Activated CD4-positive, alpha-beta T cell treated with anti-CD3 and anti-CD28 coated beads, Interleukin-2, amount 10 ng/mL, durations not matched to agents 24 days and 14 days (primary cell): ENCODE results near the gene ADPRH. TPM values are rescaled to one million over a fixed set of nuclear protein-coding genes. Genes with fewer than 3 reads are reported as not detected.
"Not testable (repeated sequence)": the region's sequence is repeated elsewhere in the genome, so short reads cannot be mapped to it uniquely, and the experiment has no call there.

Experiments
- DNase-seq: peaks from one replicate; pipeline ENCODE4 v3.0.0; 2022
- H3K27ac Mint-ChIP-seq: one replicate; pipeline ENCODE4 v1.8.0; 2022; ENCODE audit warnings: mild to moderate bottlenecking, mixed read lengths
- H3K27me3 Mint-ChIP-seq: one replicate; pipeline ENCODE4 v1.8.0; 2022; ENCODE audit warnings: mixed read lengths
- H3K36me3 Mint-ChIP-seq: one replicate; pipeline ENCODE4 v1.8.0; 2022; ENCODE audit warnings: low read depth, mild to moderate bottlenecking, mixed read lengths
- H3K4me1 Mint-ChIP-seq: one replicate; pipeline ENCODE4 v1.8.0; 2021; ENCODE audit warnings: mixed read lengths
- H3K4me3 Mint-ChIP-seq: one replicate; pipeline ENCODE4 v1.8.0; 2022; ENCODE audit warnings: mild to moderate bottlenecking, moderate library complexity, mixed read lengths
- H3K9me3 Mint-ChIP-seq: one replicate; pipeline ENCODE4 v1.8.0; 2021; ENCODE audit warnings: mixed read lengths
- intact Hi-C: fragments of 100-400 bp; cut with micrococcal nuclease; formaldehyde crosslinking; loops from one replicate; pipeline ENCODE4 v1.15.1; 2023
- total RNA-seq: library from RNA; stranded (reverse); gene quantifications from 2 replicates; pipeline ENCODE4 v1.2.3, GENCODE V29; 2022

Gene ADPRH
- total RNA-seq, 1 donor from 2014 or later = 4.2 TPM

DNA sequence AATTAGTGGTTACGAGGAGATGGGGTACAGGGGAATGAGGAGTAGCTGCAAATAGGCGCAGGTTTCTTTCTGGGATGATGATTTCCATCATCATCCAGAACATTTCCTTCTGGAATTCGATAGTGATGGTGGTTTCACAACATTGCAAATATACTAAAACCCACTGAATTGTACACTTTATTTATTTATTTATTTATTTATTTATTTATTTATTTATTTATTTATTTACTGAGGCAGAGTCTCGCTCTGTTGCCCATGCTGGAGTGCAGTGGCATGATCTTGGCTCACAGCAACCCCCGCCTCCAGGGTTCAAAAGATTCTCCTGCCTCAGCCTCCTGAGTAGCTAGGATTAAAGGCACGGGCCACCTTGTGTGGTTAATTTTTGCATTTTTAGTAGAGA lies 26.4 kb upstream of the ADPRH start:
- not testable (repeated sequence) for DNase-seq, H3K4me3 Mint-ChIP-seq, H3K27me3 Mint-ChIP-seq, H3K27ac Mint-ChIP-seq, H3K9me3 Mint-ChIP-seq
- intact Hi-C loops = loop anchor here (10.0 kb wide), 2 partner anchors 542 to 668 kb away; partner anchors contain the start of gene GSK3B
- Mint-ChIP-seq H3K4me1 (peaks cover 35% of the 10 kb centered on the region), H3K36me3 (peaks cover 37% of the 10 kb centered on the region)

GRCh38 chr3:119553823-119554415 lies 25.4 kb upstream of the ADPRH start:
- Mint-ChIP-seq H3K4me3 (no peak overlapping the region), H3K27ac (peak overlapping the region; percentile 45)

DNA sequence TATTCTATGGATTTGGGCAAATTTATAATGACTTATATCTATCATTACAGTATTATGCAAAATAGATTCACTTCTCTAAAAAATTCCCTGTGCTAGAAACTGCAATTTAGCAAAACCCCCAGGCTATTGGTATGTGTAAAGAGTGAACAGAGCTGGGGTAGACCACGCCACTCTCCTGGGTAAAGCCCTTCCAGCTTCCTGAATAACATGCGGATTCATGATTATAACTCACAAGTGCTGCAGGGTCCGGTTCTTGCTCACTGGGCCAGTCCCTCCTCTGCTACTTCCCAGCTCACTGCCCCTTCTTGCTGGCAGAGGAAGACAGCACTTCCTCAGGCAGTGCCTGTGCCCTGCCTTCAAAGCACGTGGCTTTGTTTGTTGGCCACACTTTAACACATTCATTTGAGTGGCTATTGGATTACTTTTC lies 24.0 kb upstream of the ADPRH start:
- peaks cover 44% of the 10 kb centered on the region for H3K4me1 Mint-ChIP-seq

More at GRCh38 chr3:119553823-119554415, 25.4 kb upstream of the ADPRH start:
- Mint-ChIP-seq H3K9me3 (no peaks in the 10 kb centered on the region), H3K36me3 (peaks cover 37% of the 10 kb centered on the region), H3K27me3 (no peaks in the 10 kb centered on the region), H3K4me1 (peaks cover 39% of the 10 kb centered on the region)
- intact Hi-C loops = loop anchor here (10.0 kb wide), 2 partner anchors 541 to 669 kb away; partner anchors contain the start of gene GSK3B
- no peak for DNase-seq

DNA sequence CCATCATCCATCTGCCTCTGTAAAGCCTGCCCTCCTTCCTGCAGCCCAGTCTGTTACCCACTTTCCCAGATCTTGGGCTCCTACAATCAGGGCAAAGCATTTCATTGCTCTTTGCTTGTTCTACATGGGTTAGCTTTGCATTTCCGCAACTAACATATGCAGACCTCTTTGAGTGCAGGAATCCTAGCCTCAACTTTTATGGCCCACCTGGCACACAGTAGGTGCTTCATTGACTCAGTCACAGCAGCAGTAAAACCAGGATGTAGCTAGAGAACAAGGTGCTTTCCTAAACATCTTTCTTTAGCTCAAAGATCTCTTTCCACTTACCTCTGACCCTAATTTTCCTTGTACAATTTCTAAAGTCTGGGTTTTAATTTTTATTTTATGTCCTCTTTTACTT lies 23.4 kb upstream of the ADPRH start:
- no peak for DNase-seq
- H3K4me3 Mint-ChIP-seq = peak overlapping the region; percentile 80
- H3K36me3 Mint-ChIP-seq = peaks cover 30% of the 10 kb centered on the region
- intact Hi-C loops = loop anchor here (5.0 to 10.0 kb wide), 3 partner anchors 279 to 671 kb away; partner anchors contain the start of gene GSK3B
- H3K27ac Mint-ChIP-seq = peak overlapping the region; percentile 68
- H3K4me1 Mint-ChIP-seq = peaks cover 42% of the 10 kb centered on the region
- no peaks in the 10 kb centered on the region for H3K27me3 Mint-ChIP-seq
- no peaks in the 10 kb centered on the region for H3K9me3 Mint-ChIP-seq

More for the DNA sequence above, 24.0 kb upstream of the ADPRH start:
- H3K27me3 Mint-ChIP-seq = no peaks in the 10 kb centered on the region
- H3K4me3 Mint-ChIP-seq = peak overlapping the region; percentile 80
- intact Hi-C loops = loop anchor here (5.0 to 10.0 kb wide), 3 partner anchors 278 to 671 kb away; partner anchors contain the start of gene GSK3B
- H3K36me3 Mint-ChIP-seq = peaks cover 34% of the 10 kb centered on the region
- peak overlapping the region; percentile 4 for H3K27ac Mint-ChIP-seq
- no peaks in the 10 kb centered on the region for H3K9me3 Mint-ChIP-seq
- DNase-seq = peak; percentile 58

- Mint-ChIP-seq H3K36me3 (peaks cover 23% of the 10 kb centered on the region), H3K27me3 (no peaks in the 10 kb centered on the region), H3K4me3 (peak overlapping the region; percentile 80), H3K27ac (peak overlapping the region; percentile 77), H3K4me1 (peaks cover 47% of the 10 kb centered on the region), H3K9me3 (no peaks in the 10 kb centered on the region)
- intact Hi-C loops = loop anchor here (5.0 to 10.0 kb wide), 3 partner anchors 280 to 673 kb away; partner anchors contain the start of gene GSK3B
- no peak for DNase-seq
Measured at GRCh38 chr3:119557192-119557876, 22.0 kb upstream of the ADPRH start.

DNA sequence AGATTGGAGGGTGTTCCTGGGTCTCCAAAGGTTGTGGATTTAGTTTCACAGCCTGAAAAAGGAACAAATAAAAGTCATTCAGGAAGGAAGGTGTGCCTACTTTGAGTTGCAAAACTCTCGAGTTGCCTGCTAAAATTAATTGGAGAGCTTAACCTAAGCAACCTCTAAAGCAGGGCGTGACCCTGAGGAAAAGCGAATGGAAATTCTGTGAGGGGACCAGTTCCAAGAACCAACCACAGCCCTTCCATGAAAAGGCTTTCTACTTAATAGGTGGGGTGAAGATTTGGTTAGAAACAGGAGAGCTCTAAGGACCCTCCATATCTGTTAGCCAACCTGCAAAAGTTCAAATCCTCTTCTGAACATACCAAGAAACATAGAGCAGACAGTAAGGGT lies 21.4 kb upstream of the ADPRH start:
- intact Hi-C loops = loop anchor here (2.0 to 10.0 kb wide), 6 partner anchors 49 to 673 kb away; partner anchors contain the start of genes GSK3B, TIMMDC1 and TMEM39A
- H3K36me3 Mint-ChIP-seq = peaks cover 21% of the 10 kb centered on the region

DNA sequence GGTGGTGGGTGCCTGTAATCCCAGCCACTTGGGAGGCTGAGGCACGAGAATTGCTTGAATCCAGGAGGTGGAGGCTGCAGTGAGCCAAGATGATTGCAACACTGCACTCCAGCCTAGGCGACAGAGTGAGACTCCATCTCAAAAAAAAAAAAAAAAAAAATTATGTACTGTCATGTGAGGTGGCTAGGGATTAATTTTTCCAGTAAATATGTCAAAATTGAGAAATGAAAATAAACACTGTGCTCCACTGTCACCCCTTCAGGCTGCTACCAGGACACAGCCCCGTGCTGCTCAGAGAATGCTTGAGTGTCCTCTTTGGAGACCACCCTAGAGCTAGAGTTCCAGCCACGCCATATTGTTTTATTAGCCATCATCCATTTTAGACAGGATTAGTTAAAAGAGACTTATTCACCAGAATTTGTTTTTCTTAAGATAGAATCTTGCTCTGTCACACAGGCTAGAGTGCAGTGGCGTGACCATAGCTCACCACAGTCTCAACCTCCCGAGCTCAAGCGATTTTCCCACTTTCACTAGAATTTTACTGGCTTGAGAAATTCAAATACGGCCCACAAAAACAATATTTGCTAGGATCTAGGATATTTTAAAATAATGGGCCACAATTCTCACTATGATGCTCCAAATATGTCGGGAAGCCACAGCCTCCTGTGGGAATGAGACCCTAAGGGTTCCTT lies 20.5 kb upstream of the ADPRH start:
- peaks cover 19% of the 10 kb centered on the region for H3K36me3 Mint-ChIP-seq
- no peak for DNase-seq
- H3K9me3 Mint-ChIP-seq = no peaks in the 10 kb centered on the region
- no peaks in the 10 kb centered on the region for H3K27me3 Mint-ChIP-seq
- peak overlapping the region; percentile 77 for H3K27ac Mint-ChIP-seq
- intact Hi-C loops = loop anchor here (1.0 to 10.0 kb wide), 9 partner anchors 50 to 674 kb away; partner anchors contain the start of genes GSK3B, TIMMDC1 and TMEM39A
- H3K4me1 Mint-ChIP-seq = peaks cover 53% of the 10 kb centered on the region
- peak overlapping the region; percentile 80 for H3K4me3 Mint-ChIP-seq

More for the DNA sequence above, 21.4 kb upstream of the ADPRH start:
- peak overlapping the region; percentile 80 for H3K4me3 Mint-ChIP-seq
- H3K27ac Mint-ChIP-seq = peak overlapping the region; percentile 77
- no peaks in the 10 kb centered on the region for H3K9me3 Mint-ChIP-seq
- DNase-seq = peak; percentile 78
- no peaks in the 10 kb centered on the region for H3K27me3 Mint-ChIP-seq
- H3K4me1 Mint-ChIP-seq = peaks cover 53% of the 10 kb centered on the region

- Mint-ChIP-seq H3K36me3 (peaks cover 18% of the 10 kb centered on the region), H3K27me3 (no peaks in the 10 kb centered on the region), H3K4me3 (peak within 1 kb of the TSS; percentile 80), H3K9me3 (no peaks in the 10 kb centered on the region), H3K4me1 (peaks cover 53% of the 10 kb centered on the region), H3K27ac (peak within 1 kb of the TSS; percentile 77)
- peak; percentile 92 for DNase-seq
- intact Hi-C loops = loop anchor here (1.0 to 10.0 kb wide), 9 partner anchors 51 to 675 kb away; partner anchors contain the start of genes GSK3B, TIMMDC1 and TMEM39A
Measured at GRCh38 chr3:119559441-119559963, 19.8 kb upstream of the ADPRH start, which contains the start of gene CD80. TSS of gene CD80 (minus strand) at chr3:119559614. CDS start at chr3:119557728, 1,886 bp downstream.

- peak overlapping the region; percentile 5 for H3K4me3 Mint-ChIP-seq
- intact Hi-C loops = no loop called here
- peak overlapping the region; percentile 34 for H3K27ac Mint-ChIP-seq
- peaks cover 18% of the 10 kb centered on the region for H3K36me3 Mint-ChIP-seq
- H3K27me3 Mint-ChIP-seq = no peaks in the 10 kb centered on the region
- DNase-seq = no peak
- H3K9me3 Mint-ChIP-seq = no peaks in the 10 kb centered on the region
- peaks cover 47% of the 10 kb centered on the region for H3K4me1 Mint-ChIP-seq
Measured at GRCh38 chr3:119560160-119560559, 19.1 kb upstream of the ADPRH start.

GRCh38 chr3:119562307-119562961 lies 16.9 kb upstream of the ADPRH start:
- H3K4me1 Mint-ChIP-seq = peaks cover 26% of the 10 kb centered on the region
- intact Hi-C loops = loop anchor here (1.0 kb wide), 2 partner anchors 17 to 77 kb away; partner anchors contain the start of gene ADPRH
- H3K4me3 Mint-ChIP-seq = peak overlapping the region; percentile 63
- H3K27me3 Mint-ChIP-seq = peaks cover 7% of the 10 kb centered on the region
- peak; percentile 82 for DNase-seq
- peak overlapping the region; percentile 95 for H3K27ac Mint-ChIP-seq
- no peaks in the 10 kb centered on the region for H3K36me3 Mint-ChIP-seq
- H3K9me3 Mint-ChIP-seq = peaks cover 6% of the 10 kb centered on the region

- H3K27ac Mint-ChIP-seq, intact Hi-C loops, H3K36me3 Mint-ChIP-seq: not testable (repeated sequence)
Measured at GRCh38 chr3:119563334-119563733, 16.0 kb upstream of the ADPRH start.

GRCh38 chr3:119569156-119569555 lies 10.1 kb upstream of the ADPRH start:
- Mint-ChIP-seq H3K27me3 (peaks cover 11% of the 10 kb centered on the region), H3K4me3 (no peak overlapping the region), H3K27ac (no peak overlapping the region), H3K9me3 (peaks cover 10% of the 10 kb centered on the region), H3K36me3 (no peaks in the 10 kb centered on the region), H3K4me1 (peaks cover 8% of the 10 kb centered on the region)
- DNase-seq = no peak
- intact Hi-C loops = no loop called here

More at GRCh38 chr3:119563334-119563733, 16.0 kb upstream of the ADPRH start:
- not testable (repeated sequence) for H3K4me3 Mint-ChIP-seq, H3K9me3 Mint-ChIP-seq, DNase-seq
- H3K4me1 Mint-ChIP-seq = peaks cover 18% of the 10 kb centered on the region
- H3K27me3 Mint-ChIP-seq = peaks cover 11% of the 10 kb centered on the region

DNA sequence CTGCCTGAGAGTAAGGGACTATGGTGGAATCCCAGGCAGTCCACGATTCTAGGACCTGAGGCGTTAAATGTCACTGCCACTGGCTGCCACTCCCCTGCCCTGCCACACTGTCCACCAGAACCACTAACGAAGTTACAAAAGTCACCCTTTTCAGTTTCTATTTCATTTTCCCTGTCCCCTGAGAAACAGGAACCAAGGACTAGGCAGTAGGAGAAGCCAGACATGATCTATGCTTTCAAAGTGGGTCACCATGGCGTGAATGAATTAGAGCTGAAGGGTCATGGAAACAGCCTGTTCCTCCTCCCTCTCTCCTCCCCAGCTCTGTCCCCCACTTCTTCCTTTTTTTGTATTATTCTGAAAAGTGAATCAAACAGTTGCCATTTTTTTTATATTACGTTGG lies 9.1 kb upstream of the ADPRH start:
- no peak overlapping the region for H3K27ac Mint-ChIP-seq
- peaks cover 11% of the 10 kb centered on the region for H3K27me3 Mint-ChIP-seq
- no peaks in the 10 kb centered on the region for H3K36me3 Mint-ChIP-seq
- H3K4me3 Mint-ChIP-seq = no peak overlapping the region
- H3K9me3 Mint-ChIP-seq = peaks cover 10% of the 10 kb centered on the region
- intact Hi-C loops = no loop called here
- H3K4me1 Mint-ChIP-seq = peaks cover 8% of the 10 kb centered on the region
- no peak for DNase-seq
